Neural progenitor cell (in vitro differentiated cells): ENCODE results near the gene ABHD16B.
"Not testable (repeated sequence)": the region's sequence is repeated elsewhere in the genome, so short reads cannot be mapped to it uniquely, and the experiment has no call there.

Experiments used
- CTCF ChIP-seq: fragments of 200-600 bp; sonication (generic); IDR thresholded peaks from 2 replicates; pipeline ENCODE4 v1.5.1; 2017; ENCODE audit warnings: antibody characterized with exemption, mild to moderate bottlenecking
- EZH2 ChIP-seq: fragments of 200-600 bp; sonication (generic); IDR thresholded peaks from 2 replicates; pipeline ENCODE4 v1.6.1; 2017; ENCODE audit warnings: antibody characterized with exemption, mild to moderate bottlenecking, moderate library complexity

- TF ChIP-seq CTCF, EZH2: not testable (repeated sequence)
Observed at GRCh38 chr20:63874241-63874640, 12.9 kb downstream of the ABHD16B start.
